OCI-LY1 (cell line): ENCODE results near the gene MOB3C.

Experiments used
- H2AFZ ChIP-seq: fragments of 200-600 bp; sonication (generic), shearing (Covaris generic); 2 replicates; pipeline ENCODE4 v1.6.0; 2014; ENCODE audit warnings: antibody characterized with exemption, mild to moderate bottlenecking, low read length
- H3F3A ChIP-seq: fragments of 200-600 bp; sonication (generic), shearing (Covaris generic); 2 replicates; pipeline ENCODE4 v1.6.0; 2014; ENCODE audit warnings: mild to moderate bottlenecking, antibody characterized with exemption, low read length, moderate library complexity; ENCODE audit not compliant: insufficient read depth
- H3K27ac ChIP-seq: fragments of 200-600 bp; sonication (generic); 2 replicates; pipeline ENCODE4 v1.5.1; 2014; ENCODE audit warnings: low read length, mixed run types, mild to moderate bottlenecking, low read depth; ENCODE audit not compliant: poor library complexity, severe bottlenecking
- H3K27me3 ChIP-seq: fragments of 200-600 bp; sonication (generic); 2 replicates; pipeline ENCODE4 v1.6.0; 2014; ENCODE audit warnings: antibody characterized with exemption, mild to moderate bottlenecking, low read length, moderate library complexity; ENCODE audit not compliant: insufficient read depth
- H3K36me3 ChIP-seq: fragments of 200-600 bp; sonication (generic); 2 replicates; pipeline ENCODE4 v1.6.1; 2014; ENCODE audit warnings: mild to moderate bottlenecking, antibody characterized with exemption, low read length, moderate library complexity, mixed read lengths; ENCODE audit not compliant: insufficient read depth
- H3K4me1 ChIP-seq: fragments of 200-600 bp; sonication (generic); 2 replicates; pipeline ENCODE4 v1.5.1; 2014; ENCODE audit warnings: mild to moderate bottlenecking, low read length, moderate library complexity; ENCODE audit not compliant: insufficient read depth, severe bottlenecking
- H3K4me2 ChIP-seq: fragments of 200-600 bp; sonication (generic), shearing (Covaris generic); 2 replicates; pipeline ENCODE4 v1.6.1; 2014; ENCODE audit warnings: low read length
- H3K4me3 ChIP-seq: fragments of 200-600 bp; sonication (generic); 2 replicates; pipeline ENCODE4 v1.5.1; 2014; ENCODE audit warnings: low read length, low read depth, mild to moderate bottlenecking, mixed read lengths; ENCODE audit not compliant: poor library complexity, severe bottlenecking
- H3K79me2 ChIP-seq: fragments of 200-600 bp; shearing (Covaris generic); 2 replicates; pipeline ENCODE4 v1.6.1; 2016; ENCODE audit warnings: mixed run types, low read length, mixed read lengths; ENCODE audit not compliant: insufficient read depth
- H3K9ac ChIP-seq: fragments of 200-600 bp; sonication (generic), shearing (Covaris generic); 2 replicates; pipeline ENCODE4 v1.6.1; 2014; ENCODE audit warnings: mild to moderate bottlenecking, low read length, mixed read lengths
- H3K9me2 ChIP-seq: fragments of 200-600 bp; sonication (generic), shearing (Covaris generic); 2 replicates; pipeline ENCODE4 v1.6.1; 2014; ENCODE audit warnings: low read depth, mild to moderate bottlenecking, low read length, mixed read lengths
- H3K9me3 ChIP-seq: fragments of 200-600 bp; shearing (Covaris generic); 2 replicates; pipeline ENCODE4 v1.6.1; 2014; ENCODE audit warnings: low read length, mixed read lengths
- H4K20me1 ChIP-seq: fragments of 200-600 bp; sonication (generic), shearing (Covaris generic); 2 replicates; pipeline ENCODE4 v1.6.0; 2016; ENCODE audit warnings: mild to moderate bottlenecking, low read length; ENCODE audit not compliant: insufficient read depth
- CTCF ChIP-seq: fragments of 200-600 bp; sonication (generic), shearing (Covaris generic); IDR thresholded peaks from 2 replicates; pipeline ENCODE4 v1.5.1; 2017; ENCODE audit warnings: mild to moderate bottlenecking, antibody characterized with exemption, low read length, moderate library complexity, mixed read lengths
- EZH2 ChIP-seq: fragments of 200-600 bp; sonication (generic), shearing (Covaris generic); IDR thresholded peaks from 2 replicates; pipeline ENCODE4 v1.8.0; 2017; ENCODE audit warnings: borderline replicate concordance, mixed run types, mild to moderate bottlenecking, antibody characterized with exemption, low read length, moderate library complexity, mixed read lengths

The MOB3C gene

DNA sequence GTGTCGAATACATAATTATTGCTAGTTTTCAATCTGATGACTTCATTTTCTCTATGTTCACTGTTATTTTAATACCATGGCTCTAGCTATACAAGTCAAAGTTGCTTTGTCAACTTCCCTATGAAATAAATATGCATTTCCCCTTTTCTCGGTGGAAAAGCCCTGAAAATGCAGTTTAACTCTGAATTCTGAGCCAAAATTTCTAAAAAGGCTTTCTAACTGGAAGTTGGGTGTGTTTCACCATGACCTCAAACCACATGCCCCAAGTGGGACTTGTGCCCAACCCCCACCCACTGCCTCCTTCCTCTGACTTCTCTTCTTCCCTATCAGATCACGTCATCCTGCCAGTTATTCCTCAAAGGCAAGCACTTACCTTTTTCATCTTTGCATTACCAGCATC lies 21.5 kb downstream of the MOB3C start:
- TF ChIP-seq CTCF, result no peak
- TF ChIP-seq EZH2, result no peak
- Histone ChIP-seq H3K9me2 (no peaks in the 10 kb centered on the region), H3K4me2 (no peak overlapping the region)

DNA sequence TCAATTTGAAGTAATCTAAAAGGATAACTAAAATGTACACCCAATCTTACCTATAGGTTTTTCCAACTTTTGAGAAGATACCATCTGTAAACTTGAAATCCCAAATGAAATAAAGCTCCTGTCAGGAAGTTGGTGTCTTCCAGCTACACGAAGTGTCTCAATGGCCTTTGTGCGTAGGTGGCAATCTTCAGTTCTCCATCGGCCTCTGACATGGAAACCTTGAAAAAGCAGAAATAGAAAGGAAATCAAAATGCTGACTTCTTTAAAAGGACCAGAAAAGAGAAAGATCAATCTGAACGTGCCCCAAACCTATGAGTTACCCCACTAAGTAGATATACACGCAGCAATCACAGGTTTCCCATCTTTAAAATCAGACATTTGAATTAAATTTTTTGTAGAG lies 22.5 kb downstream of the MOB3C start:
- Histone ChIP-seq H4K20me1 (no peaks in the 10 kb centered on the region), H3K79me2 (no peaks in the 10 kb centered on the region), H3K4me3 (no peak overlapping the region), H3K27ac (no peak overlapping the region), H3K4me1 (no peaks in the 10 kb centered on the region), H3K36me3 (peaks cover 43% of the 10 kb centered on the region), H3K9me2 (no peaks in the 10 kb centered on the region), H3K9ac (no peak overlapping the region), H3K9me3 (peaks cover 9% of the 10 kb centered on the region), H3K4me2 (no peak overlapping the region), H2AFZ (no peak overlapping the region), H3F3A (no peaks in the 10 kb centered on the region), H3K27me3 (no peaks in the 10 kb centered on the region)
- TF ChIP-seq EZH2 (no peak), CTCF (no peak)

More for the DNA sequence above, 21.5 kb downstream of the MOB3C start:
- Histone ChIP-seq H3K4me1 (no peaks in the 10 kb centered on the region), H3K27ac (no peak overlapping the region), H3K79me2 (no peaks in the 10 kb centered on the region), H4K20me1 (no peaks in the 10 kb centered on the region), H3K27me3 (no peaks in the 10 kb centered on the region), H3K4me3 (no peak overlapping the region), H3K9ac (no peak overlapping the region), H3K9me3 (peaks cover 4% of the 10 kb centered on the region), H3F3A (no peaks in the 10 kb centered on the region), H3K36me3 (peaks cover 33% of the 10 kb centered on the region), H2AFZ (no peak overlapping the region)

- H3K9me2 ChIP-seq, result no peaks in the 10 kb centered on the region
- H3K27me3 ChIP-seq, result no peaks in the 10 kb centered on the region
- peaks cover 51% of the 10 kb centered on the region for H3K36me3 ChIP-seq
- no peak overlapping the region for H3K27ac ChIP-seq
- no peak overlapping the region for H3K9ac ChIP-seq
- H2AFZ ChIP-seq, result no peak overlapping the region
- no peaks in the 10 kb centered on the region for H3K79me2 ChIP-seq
- no peak overlapping the region for H3K4me3 ChIP-seq
- no peaks in the 10 kb centered on the region for H3F3A ChIP-seq
- H3K4me1 ChIP-seq, result no peaks in the 10 kb centered on the region
- H3K4me2 ChIP-seq, result no peak overlapping the region
- peaks cover 10% of the 10 kb centered on the region for H3K9me3 ChIP-seq
- no peak for TF ChIP-seq EZH2
- TF ChIP-seq CTCF, result no peak
- no peaks in the 10 kb centered on the region for H4K20me1 ChIP-seq
These were observed 23.8 kb downstream of the MOB3C start for GRCh38 chr1:46592823-46593222.
